K562 (cell line): ENCODE measurements around the gene MYB. TPM values are rescaled to one million over a fixed set of nuclear protein-coding genes. Genes with fewer than 3 reads are reported as not detected.
A peak's percentile ranks its signal among the peaks of the same experiment; 100 is the strongest.

Source experiments
- CBX8 ChIP-seq: fragments of 200-600 bp; sonication (generic); IDR thresholded peaks from 2 replicates; pipeline ENCODE4 v1.6.1; 2012; ENCODE audit warnings: borderline replicate concordance, mixed run types, low read depth, mild to moderate bottlenecking, moderate library complexity, mixed read lengths, low read length, control low read depth, inconsistent platforms; ENCODE audit not compliant: poor library complexity, severe bottlenecking; ENCODE audit errors: extremely low read depth
- E4F1 ChIP-seq: fragments of 250-450 bp; sonication (Bioruptor Pico); IDR thresholded peaks from 2 replicates; pipeline ENCODE4 v1.5.0; 2021; ENCODE audit warnings: mild to moderate bottlenecking, borderline replicate concordance
- ESRRB ChIP-seq: fragments of 250-450 bp; sonication (Bioruptor Pico); IDR thresholded peaks from 2 replicates; pipeline ENCODE4 v1.5.0; 2020; ENCODE audit warnings: mild to moderate bottlenecking, moderate library complexity, borderline replicate concordance
- HDAC2 ChIP-seq: fragments of 450-650 bp; IDR thresholded peaks from 2 replicates; pipeline ENCODE4 v1.6.1; 2016; ENCODE audit warnings: mild to moderate bottlenecking
- HMGN3 ChIP-seq: IDR thresholded peaks from 2 replicates; pipeline ENCODE4 v1.6.1; 2011; ENCODE audit warnings: borderline replicate concordance, low read depth, mild to moderate bottlenecking, mixed read lengths, low read length; ENCODE audit not compliant: insufficient read length; ENCODE audit errors: extremely low read depth
- ID3 ChIP-seq, 2 experiments: fragments of 250-450 bp in 1 of 2; fragments of 450-650 bp in 1 of 2; sonication (Bioruptor Pico) in 1 of 2; IDR thresholded peaks; 2 replicates each; pipeline versions ENCODE4 v1.6.1 to v1.8.0; 2016 to 2021; ENCODE audit warnings: mild to moderate bottlenecking in 2 of 2, moderate library complexity in 2 of 2, missing compliant biosample characterization in 1 of 2, missing genetic modification characterization in 1 of 2
- KAT7 ChIP-seq: sonication (generic); formaldehyde crosslinking; IDR thresholded peaks from 2 replicates; pipeline ENCODE4 v1.8.0; 2022; ENCODE audit warnings: missing genetic modification reagents, mild to moderate bottlenecking, borderline replicate concordance
- MYC ChIP-seq, 2 experiments: fragments of 250-450 bp in 1 of 2; sonication (Bioruptor Pico) in 1 of 2; IDR thresholded peaks; 2 replicates each; pipeline versions ENCODE4 v1.5.1 to v1.6.1; 2012 to 2021; ENCODE audit warnings: low read depth in 2 of 2, borderline replicate concordance in 1 of 2, improper control_type of control experiment in 1 of 2, low read length in 1 of 2, mild to moderate bottlenecking in 1 of 2, moderate library complexity in 1 of 2
- RERE ChIP-seq: sonication (generic); formaldehyde crosslinking; IDR thresholded peaks from 2 replicates; pipeline ENCODE4 v1.8.0; 2023; ENCODE audit warnings: missing genetic modification reagents, mild to moderate bottlenecking, borderline replicate concordance
- STAG1 ChIP-seq: sonication (generic); formaldehyde crosslinking; IDR thresholded peaks from 2 replicates; pipeline ENCODE4 v1.5.0; 2020; ENCODE audit warnings: missing genetic modification reagents, borderline replicate concordance
- TCF3 ChIP-seq: sonication (generic); formaldehyde crosslinking; IDR thresholded peaks from 2 replicates; pipeline ENCODE4 v1.4.0; 2020; ENCODE audit warnings: mild to moderate bottlenecking, missing genetic modification reagents
- ZNF431 ChIP-seq: sonication (generic); formaldehyde crosslinking; IDR thresholded peaks from 2 replicates; pipeline ENCODE4 v1.8.0; 2022; ENCODE audit warnings: mild to moderate bottlenecking, missing genetic modification reagents
- ZNF449 ChIP-seq: fragments of 250-450 bp; sonication (Bioruptor Pico); IDR thresholded peaks from 2 replicates; pipeline ENCODE4 v1.8.0; 2022; ENCODE audit warnings: moderate library complexity, mild to moderate bottlenecking, inconsistent platforms
- ZNF507 ChIP-seq: conservative IDR thresholded peaks from 2 replicates; pipeline ENCODE4 v1.6.1; 2017; ENCODE audit warnings: missing genetic modification characterization, missing compliant biosample characterization
- polyA plus RNA-seq, 8 experiments: library from polyadenylated mRNA; depleted of rRNA in 4 of 8; stranded (reverse) in 5 of 8; unstranded in 3 of 8; fragments of >200 nt; fragmentation: Nextera tagmentation in 2 of 8; fragmentation: Illumina TruSeq in 1 of 8; extraction: Ambion mirVana in 2 of 8; extraction: Trizol in 1 of 8; gene quantifications; 2 replicates each; pipeline versions ENCODE4 v1.2.1 to v1.2.3, GENCODE V29; 2011 to 2014; ENCODE audit warnings: inconsistent platforms in 1 of 8, missing spikeins in 1 of 8
- total RNA-seq, 7 experiments: library from RNA; depleted of rRNA in 6 of 7; stranded (reverse); fragments of >200 nt in 6 of 7; fragmentation: Illumina TruSeq in 2 of 7; extraction: Trizol in 2 of 7; gene quantifications; 2 replicates each; pipeline versions ENCODE4 v1.2.1 to v1.2.3, GENCODE V29; 2011 to 2021; ENCODE audit warnings: low replicate concordance in 1 of 7

Gene MYB
- total and polyA plus RNA-seq, 9 of the 15 experiments (the other 6 are each of a cell fraction or from before 2014, with no cell fraction given): 35.8 to 218 (median 140) TPM

- TF ChIP-seq STAG1 (CRISPR knock-in tag) (no peak), ESRRB (CRISPR knock-in tag) (no peak), CBX8 (no peak), ZNF507 (tag) (no peak), HMGN3 (peak; percentile 34), ZNF449 (CRISPR knock-in tag) (no peak), KAT7 (CRISPR knock-in tag) (peak; percentile 79; the same call in 1 of the 2 replicates), ID3 (CRISPR knock-in tag; IDR thresholded peaks at IDR 0.05) (no peak), ID3 (tag; IDR thresholded peaks at IDR 0.05) (0 out of 2 replicates have a peak, but pooled peaks have one; percentile 24), ZNF431 (CRISPR knock-in tag) (no peak), TCF3 (CRISPR knock-in tag) (no peak; the same call in 1 of the 2 replicates), MYC (IDR thresholded peaks at IDR 0.05; ENCODE audit: low read depth, low read length) (peak; percentile 65), MYC (CRISPR knock-in tag; IDR thresholded peaks at IDR 0.05; ENCODE audit: borderline replicate concordance, low read depth) (no peak; the same call in 1 of the 2 replicates), HDAC2 (0 out of 2 replicates have a peak, but pooled peaks have one; percentile 53), E4F1 (no peak), RERE (CRISPR knock-in tag) (no peak)
These were observed 2.7 kb downstream of the MYB start (continued) for GRCh38 chr6:135183532-135184440.
